ENCODE results near the gene ANO8.

DNA sequence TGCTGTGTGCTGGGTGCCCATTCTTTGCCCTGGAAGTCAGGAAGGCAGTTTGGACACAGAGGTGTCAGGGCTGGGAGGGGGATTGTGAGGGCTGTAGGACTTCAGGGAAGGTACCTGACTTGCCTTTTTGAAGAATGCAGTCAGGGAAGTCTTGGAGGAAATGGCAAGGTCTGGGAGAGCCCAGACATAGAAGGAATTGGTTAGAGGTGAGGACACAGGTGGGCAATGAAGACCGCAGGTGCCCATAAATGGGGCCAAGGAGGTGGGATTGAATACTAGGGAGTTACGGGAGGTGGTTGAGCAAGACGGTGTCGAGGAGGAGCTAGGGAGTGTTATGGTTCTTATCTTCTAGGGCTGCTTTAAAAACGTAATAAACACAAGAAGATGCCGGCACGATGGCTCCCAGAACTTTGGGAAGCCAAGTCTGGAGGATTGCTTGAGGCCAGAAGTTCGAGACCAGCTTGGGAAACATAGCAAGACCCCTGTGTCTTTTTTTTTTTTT is 26.7 kb downstream of the ANO8 start:
- TF ChIP-seq, protein P1, sequence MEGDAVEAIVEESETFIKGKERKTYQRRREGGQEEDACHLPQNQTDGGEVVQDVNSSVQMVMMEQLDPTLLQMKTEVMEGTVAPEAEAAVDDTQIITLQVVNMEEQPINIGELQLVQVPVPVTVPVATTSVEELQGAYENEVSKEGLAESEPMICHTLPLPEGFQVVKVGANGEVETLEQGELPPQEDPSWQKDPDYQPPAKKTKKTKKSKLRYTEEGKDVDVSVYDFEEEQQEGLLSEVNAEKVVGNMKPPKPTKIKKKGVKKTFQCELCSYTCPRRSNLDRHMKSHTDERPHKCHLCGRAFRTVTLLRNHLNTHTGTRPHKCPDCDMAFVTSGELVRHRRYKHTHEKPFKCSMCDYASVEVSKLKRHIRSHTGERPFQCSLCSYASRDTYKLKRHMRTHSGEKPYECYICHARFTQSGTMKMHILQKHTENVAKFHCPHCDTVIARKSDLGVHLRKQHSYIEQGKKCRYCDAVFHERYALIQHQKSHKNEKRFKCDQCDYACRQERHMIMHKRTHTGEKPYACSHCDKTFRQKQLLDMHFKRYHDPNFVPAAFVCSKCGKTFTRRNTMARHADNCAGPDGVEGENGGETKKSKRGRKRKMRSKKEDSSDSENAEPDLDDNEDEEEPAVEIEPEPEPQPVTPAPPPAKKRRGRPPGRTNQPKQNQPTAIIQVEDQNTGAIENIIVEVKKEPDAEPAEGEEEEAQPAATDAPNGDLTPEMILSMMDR (conservative IDR thresholded peaks at IDR 0.05; ENCODE audit: low read depth, low read length): no peak
- no peak for TF ChIP-seq EZH2 (IDR thresholded peaks at IDR 0.05; ENCODE audit: low read length, unreplicated experiment)
